ENCODE results near the gene MADCAM1.

MADCAM1 gene

GRCh38 chr19:532561-533363 lies 36.5 kb downstream of the MADCAM1 start:
- no peak for FAIRE-seq

GRCh38 chr19:533364-534058 lies 37.2 kb downstream of the MADCAM1 start:
- no peak for FAIRE-seq

- no peak for FAIRE-seq
Observed at GRCh38 chr19:534088-534487, 37.8 kb downstream of the MADCAM1 start.

GRCh38 chr19:535017-535835 lies 38.9 kb downstream of the MADCAM1 start:
- no peak for FAIRE-seq

- FAIRE-seq = no peak
Observed at GRCh38 chr19:536031-536880, 40.0 kb downstream of the MADCAM1 start.

- FAIRE-seq = no peak
Observed at GRCh38 chr19:536881-537404, 40.7 kb downstream of the MADCAM1 start.

GRCh38 chr19:538641-539428 lies 42.5 kb downstream of the MADCAM1 start:
- FAIRE-seq = no peak

GRCh38 chr19:539429-540030 lies 43.2 kb downstream of the MADCAM1 start:
- FAIRE-seq = no peak

GRCh38 chr19:540867-541637 lies 44.8 kb downstream of the MADCAM1 start:
- FAIRE-seq = no peak

- no peak for FAIRE-seq
Observed at GRCh38 chr19:541699-542098, 45.4 kb downstream of the MADCAM1 start.

- FAIRE-seq = no peak
Observed at GRCh38 chr19:542173-542866, 46.0 kb downstream of the MADCAM1 start.

GRCh38 chr19:543910-544608 lies 47.8 kb downstream of the MADCAM1 start, which contains the start of gene GZMM:
Gene GZMM (plus strand): TSS chr19:544053. CDS start chr19:544072, 19 bp downstream.
- FAIRE-seq = no peak

GRCh38 chr19:547117-547516 lies 50.8 kb downstream of the MADCAM1 start:
- FAIRE-seq = no peak

- FAIRE-seq = no peak
Observed at GRCh38 chr19:547836-548720, 51.8 kb downstream of the MADCAM1 start.

- FAIRE-seq = no peak
Observed at GRCh38 chr19:548886-549830, 52.9 kb downstream of the MADCAM1 start.

GRCh38 chr19:554817-555216 lies 58.5 kb downstream of the MADCAM1 start:
- FAIRE-seq = no peak
